ENCODE results near the gene NAB1.

The NAB1 gene

DNA sequence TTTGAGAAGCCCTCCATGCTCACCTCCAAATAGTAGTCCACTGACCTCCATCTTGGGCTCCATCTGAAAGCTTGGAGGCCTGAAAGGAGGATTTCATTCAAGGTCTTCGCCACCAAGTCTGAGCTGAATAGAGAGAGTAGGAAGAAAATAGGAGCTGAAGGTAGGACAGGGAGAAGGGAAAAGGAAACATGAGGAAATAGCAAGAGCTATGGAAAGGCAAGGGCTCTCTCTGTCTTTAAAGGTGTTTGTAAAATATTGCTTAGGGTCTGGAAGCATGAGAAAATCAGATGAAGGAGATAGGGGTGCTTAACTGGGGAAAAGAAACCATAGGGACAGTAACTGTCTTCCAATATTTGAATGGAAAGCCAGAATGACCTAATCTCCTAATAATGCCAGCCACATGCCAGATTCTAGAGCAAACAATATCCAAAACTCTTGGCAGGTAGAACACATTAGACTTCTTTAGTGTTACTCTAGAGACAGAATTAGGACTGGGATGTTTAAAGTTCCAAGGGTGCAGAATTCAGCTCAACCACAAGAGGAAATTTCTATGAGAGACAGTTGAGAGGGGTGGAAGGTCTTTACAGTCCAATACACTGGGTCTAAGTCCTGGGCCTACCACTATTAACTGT lies 67.4 kb downstream of the NAB1 start:
- no peak for DNase-seq (ENCODE audit: low read depth, low spot score)

DNA sequence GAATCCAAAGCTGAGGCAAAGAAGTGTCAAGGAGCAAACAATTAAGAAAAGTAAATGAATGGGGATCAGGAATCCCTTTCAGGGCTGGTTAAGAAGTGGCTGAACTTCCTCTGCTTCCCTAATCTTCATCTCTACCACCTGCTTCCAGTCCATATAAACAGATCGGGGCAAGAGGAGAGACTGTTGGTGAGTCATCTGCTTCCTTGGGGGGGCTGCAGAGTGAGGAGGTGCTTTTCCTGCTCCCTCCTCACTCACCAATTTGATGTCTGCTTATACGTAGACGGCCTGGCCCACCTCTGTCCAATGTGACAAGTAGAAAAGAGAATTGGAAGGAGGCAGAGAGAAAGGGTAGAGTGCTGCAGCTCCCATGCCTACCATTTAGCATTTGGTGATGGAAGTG lies 68.4 kb downstream of the NAB1 start:
- no peak for DNase-seq (ENCODE audit: low read depth, low spot score)

DNA sequence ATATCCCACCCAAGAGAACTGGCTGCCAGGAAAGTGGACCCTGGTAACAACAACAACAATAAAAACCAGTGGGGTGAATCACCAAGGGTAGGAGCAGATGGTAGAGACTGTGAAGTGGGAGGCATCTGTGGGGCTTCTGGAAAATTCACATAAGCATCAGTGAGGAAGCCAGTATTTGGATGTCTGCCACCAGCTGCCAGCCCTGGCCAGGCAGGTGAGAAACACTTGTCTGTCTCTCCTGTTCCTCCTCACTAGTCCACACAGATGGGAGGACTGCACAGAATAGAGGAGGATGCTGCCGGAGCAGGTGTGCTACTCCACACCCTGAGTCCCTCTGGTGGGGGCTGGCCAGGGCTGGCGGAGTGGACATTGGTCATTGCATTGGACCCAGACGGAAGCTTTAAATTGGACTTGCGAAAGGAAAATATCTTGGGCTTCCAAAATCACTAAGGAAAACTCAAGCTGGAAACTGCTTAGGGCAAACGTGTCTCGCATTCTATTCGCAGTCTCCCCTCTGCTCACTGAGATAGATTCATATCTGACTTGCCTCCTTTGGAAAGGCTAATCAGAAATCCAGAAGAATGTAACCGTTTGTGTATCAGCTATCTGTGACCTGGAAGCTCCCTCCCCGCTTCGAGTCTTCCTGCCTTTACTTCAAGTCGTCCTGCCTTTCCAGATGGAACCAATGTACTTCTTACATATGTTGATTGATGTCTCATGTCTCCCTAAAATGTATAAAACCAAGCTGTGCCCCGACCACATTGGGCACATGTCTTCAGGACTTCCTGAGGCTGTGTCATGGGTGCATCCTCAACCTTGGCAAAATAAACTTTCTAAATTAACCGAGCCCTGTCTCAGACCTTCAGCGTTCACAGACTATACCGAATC lies 69.1 kb downstream of the NAB1 start:
- DNase-seq (ENCODE audit: low read depth, low spot score): no peak

DNA sequence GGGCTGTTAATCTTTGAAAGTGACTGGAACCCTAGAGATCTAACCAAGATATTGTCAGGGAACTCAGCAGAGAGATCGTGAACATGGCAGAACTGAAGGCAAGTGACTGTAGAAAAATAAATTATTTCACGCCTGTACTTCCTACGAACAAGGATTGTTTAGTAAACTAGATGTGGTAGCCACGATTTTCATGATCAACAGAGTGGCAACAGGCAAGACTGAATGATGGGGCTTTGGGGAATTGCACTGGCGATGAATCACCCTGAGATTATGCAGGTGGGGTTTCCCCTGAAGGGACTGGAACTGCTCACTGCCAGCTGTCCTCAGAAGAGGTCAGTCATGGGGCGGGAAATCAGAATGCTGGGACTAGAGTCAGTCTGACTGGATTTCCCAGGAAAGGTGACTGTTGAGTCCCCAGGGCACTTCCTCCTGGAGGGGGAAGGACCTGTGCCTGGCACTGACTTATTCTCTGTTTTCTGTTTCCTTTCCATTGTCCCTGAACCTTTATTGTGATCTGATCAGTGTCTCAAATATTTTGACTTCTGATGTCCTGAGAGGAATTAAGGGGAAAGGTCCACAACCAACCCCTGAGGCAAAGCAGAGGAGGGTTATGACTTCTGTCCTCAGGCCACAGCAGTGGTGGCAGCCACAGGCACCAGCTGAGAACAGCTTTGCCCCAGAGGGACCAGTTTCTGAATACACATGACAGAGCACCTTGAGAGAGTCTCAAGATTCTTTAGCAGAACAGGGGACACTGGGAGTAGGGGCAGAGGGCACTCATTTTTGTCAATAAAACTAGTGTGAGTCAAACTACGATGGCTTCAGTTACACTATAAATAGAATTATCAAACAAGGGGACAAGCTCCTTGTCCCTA lies 70.0 kb downstream of the NAB1 start:
- DNase-seq (ENCODE audit: low read depth, low spot score): peak; percentile 90

DNA sequence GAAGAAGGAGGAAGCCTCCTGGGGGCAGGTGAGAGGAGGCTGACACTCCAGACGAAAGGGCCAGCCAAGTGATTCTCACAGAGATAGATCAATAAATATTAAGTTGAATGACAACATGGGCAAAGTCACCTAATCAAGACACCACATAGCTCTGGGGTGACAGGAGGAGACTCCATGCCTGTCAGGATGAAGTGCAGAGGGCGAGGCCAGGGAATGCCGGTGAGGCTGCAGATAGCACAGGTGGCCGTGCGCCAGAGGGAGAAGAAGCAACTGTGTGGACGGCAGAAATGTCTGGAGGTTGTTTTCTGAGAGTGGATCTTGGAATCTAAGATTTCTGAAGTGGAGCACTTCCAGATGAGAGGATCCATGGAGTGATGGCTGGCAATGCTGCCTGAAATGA lies 71.4 kb downstream of the NAB1 start:
- DNase-seq (ENCODE audit: low read depth, low spot score): no peak

DNA sequence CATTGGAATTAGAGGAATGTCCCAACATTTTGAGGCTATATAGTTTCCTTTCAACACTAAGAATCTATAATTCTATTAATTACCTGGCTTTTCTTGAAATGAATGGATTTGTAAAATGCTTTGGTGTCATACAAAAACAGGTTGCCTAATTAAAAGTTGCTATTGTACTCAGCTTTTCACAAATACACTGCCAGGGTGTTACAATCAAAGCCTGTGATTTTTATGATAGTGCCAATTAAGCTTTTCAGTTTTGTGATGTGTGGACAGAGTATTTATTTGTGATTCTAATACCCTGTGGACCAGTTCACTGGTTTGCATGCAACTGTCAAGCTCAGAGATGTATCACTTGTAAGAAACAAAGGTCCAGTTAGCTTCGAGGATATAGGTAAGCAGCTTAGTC lies 71.8 kb downstream of the NAB1 start:
- no peak for DNase-seq (ENCODE audit: low read depth, low spot score)

DNA sequence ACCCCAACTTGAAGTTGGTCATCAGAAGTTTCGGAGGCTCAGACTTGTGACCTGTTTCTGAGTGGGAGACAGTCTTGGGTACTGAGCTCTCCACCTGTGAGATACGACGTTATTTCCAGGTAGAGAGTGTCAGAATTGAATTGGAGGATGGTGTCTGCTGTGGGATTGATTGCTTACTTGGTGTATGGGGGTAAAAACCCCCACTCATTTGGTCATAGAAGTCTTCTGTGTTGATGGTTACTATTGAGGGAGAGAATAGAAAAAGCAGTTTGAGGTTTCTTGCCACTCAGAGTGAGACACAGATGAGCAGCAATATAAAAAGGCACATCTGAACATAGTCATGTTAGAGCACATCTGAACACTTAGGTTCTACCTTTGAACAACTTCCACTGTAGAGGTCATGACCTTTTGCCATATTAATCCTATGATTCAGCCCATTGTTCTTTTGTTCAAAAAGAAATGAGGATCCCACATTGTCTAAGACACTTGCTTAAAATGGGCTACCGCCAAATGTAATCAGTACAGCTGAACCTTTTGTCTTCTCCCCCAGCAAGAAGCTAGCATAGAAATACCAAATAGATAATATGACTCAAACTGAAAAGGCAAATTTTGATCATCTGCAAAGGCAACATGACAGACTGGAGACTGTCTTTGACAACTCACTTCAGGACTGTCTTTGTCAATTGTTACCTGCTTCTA lies 73.3 kb downstream of the NAB1 start:
- DNase-seq (ENCODE audit: low read depth, low spot score): no peak

DNA sequence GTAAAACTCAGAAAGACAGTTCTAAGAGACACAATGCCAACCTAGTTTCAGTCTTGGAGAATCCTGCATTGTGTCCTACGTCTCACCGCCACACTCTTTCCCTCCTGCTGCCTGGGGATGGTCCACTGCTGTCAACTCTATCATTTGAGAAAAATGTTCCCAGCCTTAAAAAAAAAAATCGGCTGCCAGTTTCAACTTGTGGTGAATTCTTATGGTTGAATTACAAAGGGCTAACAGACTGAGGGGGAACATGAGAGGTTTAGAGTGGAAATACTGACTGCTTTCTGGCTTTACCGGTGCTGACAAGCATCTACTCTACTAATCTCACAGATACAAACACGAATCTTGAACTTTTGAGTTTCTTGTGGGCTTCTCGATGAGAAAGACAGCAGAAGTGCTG lies 74.0 kb downstream of the NAB1 start:
- DNase-seq (ENCODE audit: low read depth, low spot score): no peak

DNA sequence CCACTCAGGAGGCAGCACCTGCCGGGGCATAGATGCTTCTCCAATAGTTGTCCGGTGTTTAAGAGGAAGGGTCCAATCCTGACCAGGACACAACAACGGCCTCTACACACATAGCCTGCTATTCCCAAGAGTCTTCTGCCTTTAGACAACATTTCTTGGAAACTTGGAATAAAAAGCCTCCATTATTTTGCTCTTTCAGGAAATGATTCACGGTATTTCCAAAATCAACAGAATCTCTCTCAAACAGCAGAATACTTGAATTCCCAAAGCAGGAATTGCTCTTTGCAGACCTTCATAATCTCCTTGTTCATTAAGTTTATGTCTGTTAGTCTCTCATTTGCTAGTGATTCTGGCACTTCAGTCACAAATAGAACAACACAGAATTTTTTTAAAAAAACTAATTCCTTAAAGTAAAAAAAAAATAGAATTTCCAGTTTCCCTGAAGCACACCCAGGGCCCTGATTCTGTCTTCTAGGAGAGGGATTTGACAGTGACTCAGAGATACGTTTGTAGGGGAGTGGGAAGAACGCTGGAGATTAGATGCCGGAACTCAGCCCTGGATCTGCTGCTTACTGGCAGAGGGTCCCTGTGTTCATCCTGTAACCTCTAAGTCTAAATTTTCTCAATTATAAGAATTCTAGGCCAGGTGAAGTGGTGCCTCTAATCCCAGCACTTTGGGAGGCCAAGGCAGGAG lies 74.7 kb downstream of the NAB1 start:
- DNase-seq (ENCODE audit: low read depth, low spot score): no peak

DNA sequence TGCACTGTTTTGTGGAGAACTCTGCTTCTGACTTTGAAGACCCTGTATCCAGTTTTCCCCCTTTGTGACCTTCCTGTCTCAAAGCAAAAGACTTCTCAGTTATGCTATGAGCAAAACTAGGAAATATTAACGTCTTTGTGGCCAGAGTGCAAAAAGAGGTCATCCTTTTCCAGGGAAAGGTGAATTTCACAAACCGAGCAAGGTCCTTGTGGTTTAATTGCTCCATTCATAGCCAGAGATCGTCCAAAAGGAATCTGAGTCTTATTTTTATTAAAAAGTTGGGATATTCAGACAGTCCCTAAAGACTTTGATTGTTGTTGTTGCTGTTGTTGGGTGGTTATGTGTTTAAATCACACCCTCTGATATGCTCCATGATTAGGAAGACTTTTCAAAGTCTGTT lies 77.4 kb downstream of the NAB1 start:
- DNase-seq (ENCODE audit: low read depth, low spot score): no peak

DNA sequence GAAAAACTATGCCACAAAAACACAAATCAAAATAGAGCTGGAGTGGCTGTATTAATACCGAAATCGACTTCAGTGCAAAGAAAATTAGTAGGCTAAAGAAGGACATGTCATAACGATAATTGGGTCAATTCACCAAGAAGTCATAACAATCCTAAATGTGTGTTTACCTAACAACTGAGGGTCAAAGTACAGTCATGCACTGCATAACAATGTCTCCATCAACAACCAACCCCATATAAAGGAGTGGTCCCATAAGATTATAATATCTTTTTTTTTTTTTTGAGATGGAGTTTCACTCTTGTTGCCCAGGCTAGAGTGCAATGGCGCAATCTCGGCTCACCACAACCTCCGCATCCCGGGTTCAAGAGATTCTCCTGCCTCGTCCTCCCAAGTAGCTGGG lies 87.5 kb downstream of the NAB1 start:
- no peak for DNase-seq (ENCODE audit: low read depth, low spot score)

DNA sequence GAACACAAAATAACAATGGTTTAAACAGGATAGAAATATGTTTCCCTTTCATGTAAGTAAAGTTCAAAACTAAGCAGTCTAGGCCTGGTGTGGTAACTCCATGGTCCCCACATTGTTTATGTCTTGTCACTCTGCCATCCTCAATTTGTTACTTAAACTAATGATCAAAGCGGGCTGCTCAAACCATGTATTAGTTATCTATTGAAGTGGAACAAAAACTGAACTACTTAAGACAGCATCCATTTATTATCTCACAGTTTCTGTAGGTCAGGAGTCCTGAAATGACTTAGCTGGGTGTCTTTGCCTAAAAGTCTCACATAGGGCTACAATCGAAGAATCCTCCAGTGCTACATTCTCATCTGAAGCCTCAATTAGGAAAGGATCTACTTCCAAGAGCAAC lies 91.6 kb downstream of the NAB1 start:
- no peak for DNase-seq (ENCODE audit: low read depth, low spot score)

Data from ELF-1 (cell line).